Peyer's patch (tissue), 4 donors: ENCODE results near the gene GKN2. TPM values are rescaled to one million over a fixed set of nuclear protein-coding genes. Genes with fewer than 3 reads are reported as not detected.

Experiments used
- DNase-seq, 3 donors: peaks; one replicate each; pipeline ENCODE4 v3.0.0-alpha.2; 2017 to 2019
- H3K27ac ChIP-seq, 4 donors: fragments of 200-600 bp; sonication (generic); one replicate each; pipeline ENCODE4 v1.5.1; 2016 to 2019
- H3K27me3 ChIP-seq, 2 donors: fragments of 200-600 bp; sonication (generic); one replicate each; pipeline ENCODE4 v1.5.1; 2019
- H3K36me3 ChIP-seq, 3 donors: fragments of 200-600 bp; sonication (generic); one replicate each; pipeline ENCODE4 v1.5.1; 2016 to 2019
- H3K4me1 ChIP-seq, 4 donors: fragments of 200-600 bp; sonication (generic); one replicate each; pipeline ENCODE4 v1.5.1; 2016 to 2019
- H3K4me3 ChIP-seq, 4 donors: fragments of 200-600 bp; sonication (generic); 1 replicate in 3 of 4; 2 replicates in 1 of 4; pipeline ENCODE4 v1.5.1; 2016 to 2019; ENCODE audit warnings: mild to moderate bottlenecking in 1 of 4
- H3K9me3 ChIP-seq, 4 donors: fragments of 200-600 bp; sonication (generic); one replicate each; pipeline ENCODE4 v1.5.1; 2016 to 2019; ENCODE audit warnings: mild to moderate bottlenecking in 1 of 4
- POLR2A ChIP-seq, 2 donors: fragments of 450-650 bp; IDR thresholded peaks; one replicate each; pipeline ENCODE4 v1.5.1; 2017; ENCODE audit warnings: antibody characterized with exemption in 2 of 2, mild to moderate bottlenecking in 2 of 2, moderate library complexity in 2 of 2
- total RNA-seq, 4 donors: library from RNA; depleted of rRNA; stranded (reverse); fragments of >200 nt; gene quantifications; one replicate each; pipeline ENCODE4 v1.1.0, GENCODE V29; 2016
- TF ChIP-seq, protein P1 (sequence below), 6 experiments: fragments of 450-650 bp in 4 of 6; fragments of 200-600 bp in 2 of 6; sonication (generic) in 1 of 6; IDR thresholded peaks; one replicate each; pipeline ENCODE4 v1.5.1; 2017 to 2019; ENCODE audit warnings: antibody characterized with exemption in 6 of 6, mild to moderate bottlenecking in 3 of 6, moderate library complexity in 1 of 6

The GKN2 gene
- total RNA-seq, 4 donors from 2014 or later = not detected

- no peak for DNase-seq
- Histone ChIP-seq H3K9me3 (no peaks in the 10 kb centered on the region), H3K27me3 (no peaks in the 10 kb centered on the region), H3K27ac (no peak overlapping the region), H3K4me3 (no peak overlapping the region), H3K36me3 (no peaks in the 10 kb centered on the region), H3K4me1 (peaks cover 0 to 11% (median 9%) of the 10 kb centered on the region in 4 donors)
- TF ChIP-seq POLR2A (IDR thresholded peaks at IDR 0.05) = no peak
- TF ChIP-seq, protein P1, sequence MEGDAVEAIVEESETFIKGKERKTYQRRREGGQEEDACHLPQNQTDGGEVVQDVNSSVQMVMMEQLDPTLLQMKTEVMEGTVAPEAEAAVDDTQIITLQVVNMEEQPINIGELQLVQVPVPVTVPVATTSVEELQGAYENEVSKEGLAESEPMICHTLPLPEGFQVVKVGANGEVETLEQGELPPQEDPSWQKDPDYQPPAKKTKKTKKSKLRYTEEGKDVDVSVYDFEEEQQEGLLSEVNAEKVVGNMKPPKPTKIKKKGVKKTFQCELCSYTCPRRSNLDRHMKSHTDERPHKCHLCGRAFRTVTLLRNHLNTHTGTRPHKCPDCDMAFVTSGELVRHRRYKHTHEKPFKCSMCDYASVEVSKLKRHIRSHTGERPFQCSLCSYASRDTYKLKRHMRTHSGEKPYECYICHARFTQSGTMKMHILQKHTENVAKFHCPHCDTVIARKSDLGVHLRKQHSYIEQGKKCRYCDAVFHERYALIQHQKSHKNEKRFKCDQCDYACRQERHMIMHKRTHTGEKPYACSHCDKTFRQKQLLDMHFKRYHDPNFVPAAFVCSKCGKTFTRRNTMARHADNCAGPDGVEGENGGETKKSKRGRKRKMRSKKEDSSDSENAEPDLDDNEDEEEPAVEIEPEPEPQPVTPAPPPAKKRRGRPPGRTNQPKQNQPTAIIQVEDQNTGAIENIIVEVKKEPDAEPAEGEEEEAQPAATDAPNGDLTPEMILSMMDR (IDR thresholded peaks at IDR 0.05) = no peak
Measured at GRCh38 chr2:68911709-68912108, 41.0 kb downstream of the GKN2 start.

- no peaks in the 10 kb centered on the region for H3K27me3 ChIP-seq
- H3K4me3 ChIP-seq = no peak overlapping the region
Measured at GRCh38 chr2:68911246-68911645, 41.4 kb downstream of the GKN2 start.

GRCh38 chr2:68909793-68910674, 42.7 kb downstream of the GKN2 start:
- no peaks in the 10 kb centered on the region for H3K27me3 ChIP-seq
- DNase-seq = peak in 2 of 3 donors; percentile 92 to 93
- no peaks in the 10 kb centered on the region for H3K36me3 ChIP-seq
- H3K4me1 ChIP-seq = peaks cover 0 to 11% (median 9%) of the 10 kb centered on the region in 4 donors
- no peak overlapping the region for H3K4me3 ChIP-seq
- no peak overlapping the region for H3K27ac ChIP-seq
- H3K9me3 ChIP-seq = no peaks in the 10 kb centered on the region
- TF ChIP-seq, protein P1 (IDR thresholded peaks at IDR 0.05) = peak; percentile 77 to 93 (median 91)
- no peak for TF ChIP-seq POLR2A (IDR thresholded peaks at IDR 0.05)

More at GRCh38 chr2:68911246-68911645, 41.4 kb downstream of the GKN2 start:
- peaks cover 0 to 11% (median 9%) of the 10 kb centered on the region in 4 donors for H3K4me1 ChIP-seq
- no peak for DNase-seq
- H3K9me3 ChIP-seq = no peaks in the 10 kb centered on the region
- no peaks in the 10 kb centered on the region for H3K36me3 ChIP-seq
- no peak overlapping the region for H3K27ac ChIP-seq
- TF ChIP-seq POLR2A (IDR thresholded peaks at IDR 0.05) = no peak
- TF ChIP-seq, protein P1 (IDR thresholded peaks at IDR 0.05) = no peak

- Histone ChIP-seq H3K27me3 (no peaks in the 10 kb centered on the region), H3K36me3 (no peaks in the 10 kb centered on the region), H3K9me3 (no peaks in the 10 kb centered on the region), H3K4me1 (peaks cover 0 to 11% (median 9%) of the 10 kb centered on the region in 4 donors), H3K27ac (peak overlapping the region; percentile 48 to 75 (median 66)), H3K4me3 (no peak overlapping the region)
- TF ChIP-seq POLR2A (IDR thresholded peaks at IDR 0.05) = no peak
- TF ChIP-seq, protein P1 (IDR thresholded peaks at IDR 0.05) = no peak
- DNase-seq = peak; percentile 63 to 95 (median 90)
Measured at GRCh38 chr2:68908392-68908970, 44.2 kb downstream of the GKN2 start.

- no peak for TF ChIP-seq POLR2A (IDR thresholded peaks at IDR 0.05)
- TF ChIP-seq, protein P1 (IDR thresholded peaks at IDR 0.05) = no peak
- Histone ChIP-seq H3K27ac (peak overlapping the region; percentile 48 to 75 (median 64)), H3K36me3 (no peaks in the 10 kb centered on the region)
Measured at GRCh38 chr2:68907920-68908253, 44.8 kb downstream of the GKN2 start.

More at GRCh38 chr2:68907920-68908253, 44.8 kb downstream of the GKN2 start:
- no peak for DNase-seq
- Histone ChIP-seq H3K4me3 (no peak overlapping the region), H3K27me3 (no peaks in the 10 kb centered on the region), H3K4me1 (peaks cover 0 to 11% (median 9%) of the 10 kb centered on the region in 4 donors), H3K9me3 (no peaks in the 10 kb centered on the region)
